Activated gamma-delta T cell (primary cell): ENCODE data around the gene ADAM30.

Experiments used
- DNase-seq: peaks from one replicate; lab custom pipeline; 2025; lab: John Stamatoyannopoulos, UW

Gene ADAM30

DNA sequence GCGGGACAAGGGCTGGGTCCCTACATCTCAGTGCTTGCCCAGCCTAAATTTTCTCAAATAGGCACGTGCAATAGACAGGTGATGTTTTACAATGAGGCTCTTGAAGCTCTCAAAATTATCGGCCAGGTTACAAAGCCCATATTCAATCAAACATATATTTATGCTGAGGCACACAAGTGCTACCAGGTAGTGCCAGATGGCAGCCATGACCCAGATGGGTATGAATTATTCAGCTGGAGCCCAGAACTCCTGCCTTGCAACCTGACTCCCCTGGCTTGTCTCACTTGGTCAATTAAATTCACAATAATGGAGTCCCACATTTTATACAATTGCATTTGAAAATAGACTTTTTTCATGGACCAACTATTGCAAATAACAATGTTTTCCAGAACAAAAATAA lies 12.3 kb upstream of the ADAM30 start:
- no peak for DNase-seq

DNA sequence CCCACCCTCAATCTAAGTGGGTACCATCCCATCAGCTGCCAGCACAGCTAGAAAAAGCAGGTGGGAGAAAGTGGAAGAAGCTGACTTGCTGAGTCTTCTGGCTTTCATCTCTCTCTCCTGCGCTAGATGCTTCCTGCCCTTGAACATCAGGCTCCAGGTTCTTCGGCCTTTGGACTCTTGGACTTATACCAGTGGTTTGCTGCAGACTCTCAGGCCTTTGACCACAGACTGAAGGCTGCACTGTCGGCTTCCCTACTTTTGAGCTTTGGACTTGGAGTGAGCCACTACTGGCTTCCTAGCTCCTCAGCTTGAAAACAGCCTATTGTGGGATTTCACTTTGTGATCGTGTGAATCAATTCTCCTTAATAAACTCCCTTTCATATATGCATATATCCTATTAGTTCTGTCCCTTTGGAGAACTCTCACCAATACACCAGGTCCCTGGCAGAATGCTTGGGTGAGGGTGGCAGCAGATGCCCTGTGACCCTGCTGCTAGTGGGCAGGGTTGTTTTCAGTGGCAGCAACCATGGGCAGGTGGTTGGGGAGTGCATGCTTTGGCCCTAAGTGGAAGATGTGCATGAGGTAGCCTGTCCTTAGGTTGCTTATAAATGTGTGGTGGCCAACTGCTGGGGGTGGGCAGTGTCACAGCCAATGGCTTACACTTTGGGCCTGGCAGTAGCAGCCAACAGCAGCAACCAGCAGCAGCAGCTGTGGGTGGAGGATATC lies 10.8 kb upstream of the ADAM30 start:
- no peak for DNase-seq

DNA sequence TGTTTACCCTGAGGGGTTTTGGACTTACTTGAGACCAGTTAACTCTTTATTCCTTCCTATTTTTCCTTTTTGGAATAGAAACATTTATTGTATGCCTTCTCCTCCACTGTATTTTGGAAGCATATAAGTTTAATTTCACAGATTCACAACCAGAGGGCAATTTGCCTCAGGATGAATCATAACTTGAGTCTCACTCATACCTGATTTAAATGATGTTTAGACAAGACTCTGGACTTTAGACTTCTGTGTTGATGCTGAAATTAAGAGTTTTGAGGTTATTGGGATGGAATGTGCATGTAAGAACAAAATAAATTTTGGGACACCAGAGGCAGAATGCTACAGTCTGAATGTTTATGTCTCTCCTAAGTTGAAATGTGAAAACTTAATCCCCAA lies 7.1 kb upstream of the ADAM30 start:
- no peak for DNase-seq

DNA sequence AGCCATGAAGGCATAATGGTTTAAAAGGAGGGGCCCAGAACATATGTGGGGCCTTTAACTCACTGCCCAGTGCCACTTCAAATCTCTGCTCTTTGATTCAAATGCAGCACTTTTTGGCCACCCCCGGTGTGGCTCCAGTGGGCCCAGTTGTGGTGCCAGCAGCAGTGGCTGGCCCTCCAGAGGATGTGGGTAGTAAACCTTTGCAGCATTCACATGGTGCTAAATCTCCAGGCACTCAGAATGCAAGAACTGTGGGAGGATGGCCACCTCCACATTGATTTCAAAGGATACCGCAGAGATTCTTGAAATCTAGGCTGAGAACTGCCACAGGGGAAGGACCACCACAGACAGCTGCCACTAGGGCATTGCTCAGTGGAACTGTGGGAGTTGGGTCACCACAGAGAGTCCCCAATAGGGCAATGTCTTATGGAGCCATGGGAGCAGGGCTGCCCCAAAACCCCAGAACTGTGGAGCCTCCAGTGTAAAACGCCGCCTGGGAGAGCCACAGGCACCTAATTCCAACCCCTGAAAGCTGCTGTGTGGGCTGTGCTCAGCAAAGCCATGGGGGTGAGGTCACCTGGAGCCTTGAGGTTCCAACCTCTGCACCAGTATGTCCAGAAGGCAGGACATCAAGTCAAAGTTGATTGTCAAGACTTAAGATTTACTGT lies 6.6 kb upstream of the ADAM30 start:
- no peak for DNase-seq

DNA sequence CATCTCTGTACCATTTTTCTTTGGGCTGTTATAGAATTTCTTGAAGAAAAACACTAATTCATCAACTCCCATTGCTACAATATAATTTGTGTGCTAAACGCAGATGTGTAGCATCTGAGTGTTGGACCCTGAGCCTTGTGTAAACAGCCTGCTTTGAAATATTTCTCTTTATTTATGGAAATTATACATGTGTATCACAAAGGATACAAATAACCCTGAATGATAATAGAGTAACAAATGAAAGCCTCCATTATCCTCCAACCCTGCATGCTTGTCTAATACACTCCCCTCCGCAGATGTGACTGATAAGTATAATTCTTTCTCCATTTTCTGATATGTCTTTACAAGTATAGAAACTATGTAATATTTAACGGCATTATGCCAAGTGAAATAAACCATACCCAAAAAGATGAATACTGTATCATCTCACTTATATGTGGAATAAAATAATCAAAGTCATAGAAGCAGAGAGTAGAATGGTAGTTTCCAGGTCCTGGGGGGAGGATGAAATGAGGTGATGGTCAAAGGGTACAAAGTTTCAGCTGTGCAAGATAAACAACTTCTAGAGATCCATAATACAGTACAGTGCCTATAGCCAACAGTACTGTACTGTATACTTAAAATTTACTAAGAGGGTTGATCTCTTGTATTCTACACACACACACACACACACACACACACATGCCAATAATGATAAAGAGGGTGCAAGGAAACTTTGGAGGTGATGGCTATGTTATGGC lies 2.8 kb upstream of the ADAM30 start:
- DNase-seq: no peak

DNA sequence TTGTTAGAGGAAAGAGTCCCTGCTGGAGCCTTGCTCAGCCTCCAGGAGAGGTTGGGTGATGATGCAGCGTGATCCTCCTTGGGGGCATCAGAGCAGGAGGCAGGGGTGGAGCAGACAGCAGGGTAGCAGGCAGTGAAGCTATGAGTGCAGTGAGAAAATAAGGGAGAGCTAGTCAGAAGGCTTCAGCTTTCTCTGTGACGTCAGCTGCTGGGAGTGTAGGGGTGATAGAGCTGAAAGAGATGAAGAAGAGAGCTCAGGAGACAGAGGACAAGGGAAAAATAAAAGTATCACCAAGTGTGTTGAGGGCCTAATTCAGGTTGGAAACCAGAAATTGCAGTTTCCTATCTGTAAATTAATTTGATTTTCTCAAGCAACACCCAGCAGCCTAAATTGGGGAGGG lies 2.2 kb upstream of the ADAM30 start:
- no peak for DNase-seq

DNA sequence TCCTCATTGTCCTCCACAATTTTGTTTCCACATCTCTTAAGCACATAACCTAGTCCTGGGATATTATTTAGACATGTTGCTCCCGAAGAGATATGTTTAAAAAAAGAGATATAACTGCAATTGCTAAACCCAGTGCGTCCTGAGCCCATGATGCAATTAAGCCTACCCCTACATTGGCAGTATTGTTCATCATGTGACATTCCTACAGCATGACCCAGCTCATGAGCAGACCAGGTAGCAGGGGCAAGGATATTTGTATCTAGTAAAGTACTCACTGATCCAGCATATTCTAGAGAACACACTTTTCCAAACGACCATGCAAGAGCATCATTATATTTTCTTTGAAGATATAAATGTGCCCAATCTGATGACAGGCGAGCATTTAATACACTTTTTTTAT lies 1.2 kb downstream of the ADAM30 start:
- no peak for DNase-seq

DNA sequence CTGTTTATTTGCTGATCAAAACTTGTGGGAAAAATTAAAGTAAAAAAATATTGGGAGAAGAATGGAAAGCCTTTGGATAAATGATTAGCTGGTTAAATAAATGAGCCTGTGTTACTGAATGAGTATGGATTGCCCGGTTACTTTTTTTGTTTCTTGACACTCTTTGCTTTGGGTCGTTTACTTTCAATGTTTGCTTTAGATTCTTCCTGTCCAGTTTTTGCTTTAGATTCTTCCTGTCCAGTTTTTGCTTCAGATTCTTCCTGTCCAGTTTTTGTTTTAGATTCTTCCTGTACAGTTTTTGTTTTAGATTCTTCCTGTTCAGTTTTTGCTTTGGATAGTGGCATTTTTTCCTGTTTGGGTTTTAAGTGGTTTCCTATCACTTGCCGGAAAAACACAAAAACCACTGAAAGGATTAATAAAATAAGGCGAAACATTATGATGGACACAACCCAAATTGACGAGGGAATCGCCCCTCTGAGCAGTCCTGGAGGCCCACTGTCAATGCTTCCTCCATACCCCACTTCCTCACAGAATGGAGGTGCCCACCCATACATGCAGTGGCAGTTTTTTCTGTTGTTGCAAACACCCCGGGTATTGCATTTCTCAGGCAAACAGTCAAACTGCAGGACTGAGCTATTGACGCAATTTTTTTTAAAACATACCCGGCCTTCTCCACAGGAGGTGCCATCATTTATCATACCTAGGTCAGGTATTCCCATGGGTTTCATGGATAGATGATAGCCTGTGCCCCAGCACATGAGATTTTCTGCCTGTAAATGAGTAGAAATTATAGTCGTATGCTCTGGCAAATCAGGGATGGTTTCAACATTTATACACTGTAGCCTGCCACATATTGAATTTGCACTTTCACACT lies 2.3 kb downstream of the ADAM30 start:
- no peak for DNase-seq

DNA sequence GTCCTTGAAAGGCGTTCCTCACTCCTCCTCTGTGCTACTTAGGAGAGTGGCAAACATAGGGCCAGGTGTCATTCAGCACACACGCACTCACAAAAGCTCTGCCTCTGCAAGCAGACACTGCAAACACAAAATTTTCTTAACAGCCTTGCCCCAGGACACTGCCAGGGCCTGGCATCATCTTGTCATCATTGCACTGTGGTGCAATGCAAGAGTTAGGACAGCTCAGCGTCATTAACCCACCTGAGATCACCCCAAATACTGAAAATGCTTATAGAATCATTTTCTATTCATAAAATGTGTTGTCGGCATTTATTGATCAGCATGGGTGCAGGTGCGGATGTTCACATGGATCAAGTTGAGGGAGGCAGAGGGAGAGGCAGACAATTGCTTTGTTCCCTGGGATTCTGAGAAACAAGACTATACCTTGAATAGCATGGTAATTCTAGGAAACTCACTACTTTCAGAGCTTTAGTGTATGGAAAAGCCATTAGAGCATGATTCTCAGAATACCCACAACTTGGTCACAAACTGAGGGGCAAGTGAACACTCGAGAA lies 3.0 kb downstream of the ADAM30 start:
- no peak for DNase-seq

DNA sequence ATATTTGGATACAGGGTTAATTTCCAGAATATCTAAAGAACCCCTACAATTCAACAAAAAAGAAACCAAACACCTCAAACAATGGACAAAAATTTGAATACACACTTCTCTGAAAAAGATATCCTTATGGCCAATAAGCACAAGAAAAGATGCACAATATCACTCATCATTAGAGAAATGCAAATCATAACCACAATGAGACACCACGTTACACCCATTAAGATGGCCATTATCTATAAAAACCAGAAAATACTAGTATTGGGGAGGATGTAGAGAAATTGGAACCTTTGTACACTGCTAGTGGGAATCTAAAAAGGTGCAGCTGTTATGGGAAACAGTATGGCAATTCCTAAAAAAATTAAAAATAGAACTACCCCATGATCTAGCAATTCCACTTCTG lies 4.9 kb downstream of the ADAM30 start:
- no peak for DNase-seq

DNA sequence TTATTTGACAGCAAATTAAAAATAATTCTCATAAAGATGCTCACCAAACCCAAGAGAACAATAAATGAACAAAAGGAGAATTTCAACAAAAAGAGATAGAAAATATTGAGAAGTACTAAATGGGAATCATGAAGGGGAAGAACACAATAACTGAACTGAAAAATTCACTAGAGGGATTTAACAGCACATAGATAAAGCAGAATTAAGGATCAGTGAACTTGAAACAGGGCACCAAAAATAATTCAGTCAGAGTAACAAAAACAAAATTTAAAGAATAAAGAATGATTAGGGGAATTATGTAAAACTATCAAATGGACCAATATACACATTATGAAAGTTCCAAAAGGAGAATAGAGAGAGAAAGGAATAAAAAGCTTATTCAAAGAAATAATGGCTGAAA lies 7.8 kb downstream of the ADAM30 start:
- DNase-seq: no peak

DNA sequence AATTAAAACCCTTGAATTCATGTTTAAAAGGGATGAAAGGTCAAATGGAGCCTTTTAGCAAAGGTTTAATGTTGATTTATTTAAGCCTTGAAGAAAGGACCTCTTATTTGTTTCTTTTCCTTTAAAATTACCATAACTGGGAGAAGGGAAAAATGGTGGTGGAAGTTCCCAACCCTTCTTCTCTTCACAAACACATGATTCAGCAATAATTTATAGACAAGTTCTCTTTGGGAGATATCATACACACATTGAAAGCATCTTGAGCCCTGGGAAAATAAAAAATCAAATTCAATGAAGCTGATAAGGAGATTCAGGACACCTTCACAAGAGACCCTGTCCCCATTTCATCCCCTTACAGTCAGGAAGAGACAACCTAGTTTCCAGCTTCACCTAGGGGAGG lies 8.9 kb downstream of the ADAM30 start:
- DNase-seq: no peak

DNA sequence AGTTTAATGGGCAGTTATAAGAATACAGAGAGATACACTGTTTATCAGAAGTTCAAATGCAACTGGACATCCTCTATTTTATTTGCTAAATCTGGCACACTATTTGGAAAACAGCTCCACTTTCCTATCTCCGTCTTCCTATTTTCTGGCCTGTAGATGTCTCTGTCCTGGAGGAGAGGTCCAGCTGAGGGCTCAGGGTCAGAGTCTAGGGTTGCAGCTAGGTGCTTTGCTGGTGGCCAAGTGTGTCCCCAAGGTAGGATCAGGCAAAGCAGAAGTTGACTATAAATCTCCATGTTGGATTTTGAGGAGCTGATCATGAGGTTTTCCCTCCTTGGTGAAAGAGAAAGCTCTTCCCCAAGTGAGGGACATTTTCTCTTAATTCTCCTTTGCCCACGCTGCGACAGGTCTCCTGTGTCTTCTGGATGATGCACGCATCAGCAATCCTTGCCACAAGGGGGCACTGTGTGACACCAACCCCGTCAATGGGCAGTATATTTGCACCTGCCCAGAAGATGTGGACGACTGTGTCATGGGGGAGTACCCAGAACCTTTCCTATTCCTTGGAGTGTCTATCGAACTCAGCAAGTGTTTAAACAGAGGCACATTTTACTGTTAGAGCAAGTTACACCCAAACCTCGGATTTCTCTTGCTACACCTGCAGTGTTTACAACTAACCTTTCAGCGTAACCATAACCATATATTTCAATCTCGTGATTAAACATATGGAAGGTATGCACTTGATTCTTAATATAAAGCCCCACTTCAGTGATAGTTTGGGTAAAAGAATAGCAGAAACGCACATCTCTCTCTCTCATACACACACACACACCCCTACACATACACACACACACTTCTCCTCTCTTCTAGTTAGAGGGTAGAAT lies 10.2 kb downstream of the ADAM30 start:
- DNase-seq: no peak

DNA sequence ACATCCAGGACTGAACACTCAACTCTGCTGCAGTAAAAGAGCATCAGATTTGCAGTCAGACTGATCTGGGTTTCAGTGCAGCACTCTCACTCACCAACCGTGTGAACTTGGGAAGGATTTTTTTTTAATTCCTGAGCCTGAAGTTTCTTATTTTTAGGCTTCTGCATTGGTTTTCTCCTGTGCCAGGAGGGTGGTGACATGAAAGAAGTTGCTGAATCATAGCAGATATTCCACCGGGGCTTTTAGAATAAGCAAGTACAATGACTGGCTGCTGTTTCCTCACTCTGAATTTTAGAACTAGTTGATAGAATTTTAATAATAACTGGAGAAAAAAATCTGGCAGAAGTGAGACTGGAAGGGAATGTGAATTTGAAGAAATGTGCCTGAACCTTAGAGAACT lies 11.6 kb downstream of the ADAM30 start:
- no peak for DNase-seq

DNA sequence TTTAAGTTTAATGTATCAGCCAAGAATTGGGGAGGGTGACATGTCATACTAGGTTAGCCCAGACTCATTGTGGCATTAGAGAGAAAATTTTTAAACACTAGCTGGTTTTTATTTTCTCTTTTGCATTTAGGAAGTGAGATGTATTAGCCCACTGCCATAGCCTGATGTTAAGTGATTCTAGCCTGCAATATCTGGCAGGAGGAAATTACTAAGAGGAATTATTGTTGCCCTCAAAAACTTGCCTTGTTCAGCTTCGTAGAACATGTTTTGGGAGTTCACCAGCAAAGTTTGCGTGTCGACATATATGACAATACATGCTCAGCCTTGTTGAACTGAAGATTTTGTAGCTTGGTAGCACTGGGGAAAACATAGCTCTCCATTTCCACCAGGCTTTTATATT lies 12.5 kb downstream of the ADAM30 start:
- DNase-seq: no peak

DNA sequence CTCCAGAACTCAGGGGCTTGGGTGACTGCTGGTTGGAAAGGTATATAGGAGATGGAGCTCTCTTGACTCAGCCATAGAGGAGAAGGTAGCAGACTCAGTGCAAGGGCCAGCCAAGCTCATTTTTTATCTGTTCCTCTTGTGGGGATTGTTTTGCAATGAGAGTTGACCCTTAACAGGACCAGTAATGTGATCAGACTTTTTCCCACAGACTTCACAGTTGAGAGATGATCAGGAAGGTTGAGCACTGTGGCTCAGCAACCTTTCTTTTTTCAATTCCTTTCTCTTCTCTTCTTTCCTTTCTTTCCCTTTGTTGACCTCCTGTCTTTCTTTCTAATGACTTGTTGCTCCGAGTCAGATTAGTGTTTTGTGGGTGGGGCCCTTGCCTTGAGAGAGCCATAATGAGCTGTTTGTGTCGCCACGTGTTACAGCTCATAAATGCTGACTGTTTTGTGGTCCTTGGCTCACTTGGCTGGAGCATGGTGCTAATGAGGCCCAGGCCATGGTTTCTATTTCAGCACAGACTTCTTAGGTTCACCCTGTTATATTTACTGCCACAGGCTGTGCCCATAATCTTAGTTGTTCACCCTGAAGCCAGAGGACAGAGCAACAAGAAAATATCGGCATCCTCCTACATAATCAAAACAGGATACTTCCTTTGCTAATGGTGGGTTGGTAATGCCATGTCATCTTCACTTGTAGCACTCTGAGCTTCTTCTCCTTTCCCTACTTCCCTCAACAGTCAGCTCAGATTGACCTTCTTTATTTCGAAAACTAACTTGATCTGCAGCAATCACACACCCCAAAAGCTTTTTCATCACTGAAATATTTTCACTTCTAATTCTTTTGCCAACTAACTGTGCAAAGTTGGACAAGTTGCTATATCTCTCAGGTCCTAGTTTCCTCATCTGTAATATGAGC lies 13.9 kb downstream of the ADAM30 start:
- DNase-seq: no peak

DNA sequence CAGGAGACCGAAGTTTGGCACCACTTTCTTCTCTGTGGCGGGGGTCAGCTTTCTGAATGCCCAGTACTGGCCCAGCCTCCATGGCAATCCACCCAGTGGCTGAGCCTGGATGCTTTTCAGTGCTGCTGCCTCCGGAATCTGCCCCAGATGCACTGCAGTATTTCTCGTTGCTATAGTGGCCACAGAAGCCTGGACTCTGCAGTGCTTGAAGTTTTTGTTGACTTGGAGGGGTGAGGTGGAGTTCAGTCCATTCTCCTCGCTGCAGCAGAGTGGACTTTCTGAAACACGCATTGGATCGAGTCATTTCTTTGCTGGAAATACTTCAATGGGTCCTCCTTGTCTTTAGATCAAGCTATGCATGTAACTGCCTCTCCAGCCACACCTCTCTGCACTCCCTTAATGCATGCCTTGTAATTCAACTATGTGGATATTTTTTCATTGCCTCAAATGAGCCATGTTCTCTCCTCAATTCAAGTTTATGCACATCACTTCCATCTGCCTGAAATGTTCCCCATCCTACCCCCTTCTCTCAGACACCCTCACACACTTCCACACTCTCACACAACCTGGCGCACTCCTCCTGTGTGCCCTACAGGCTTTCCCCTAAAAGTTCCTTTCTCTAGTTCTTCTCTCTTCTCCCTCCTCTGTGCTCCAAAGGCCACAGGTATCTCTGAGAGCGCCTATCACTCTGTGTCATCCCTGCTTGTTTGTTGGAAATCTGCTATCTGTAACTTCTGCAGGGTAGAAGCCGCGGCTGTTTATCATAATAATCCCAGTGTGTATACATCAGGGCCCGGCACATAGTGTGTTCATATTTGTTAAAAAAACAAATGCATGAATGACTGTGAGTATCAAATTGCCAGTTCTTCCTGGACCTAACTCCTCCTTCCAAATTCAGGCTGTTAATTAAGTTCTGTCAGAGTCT lies 16.5 kb downstream of the ADAM30 start:
- DNase-seq: no peak

DNA sequence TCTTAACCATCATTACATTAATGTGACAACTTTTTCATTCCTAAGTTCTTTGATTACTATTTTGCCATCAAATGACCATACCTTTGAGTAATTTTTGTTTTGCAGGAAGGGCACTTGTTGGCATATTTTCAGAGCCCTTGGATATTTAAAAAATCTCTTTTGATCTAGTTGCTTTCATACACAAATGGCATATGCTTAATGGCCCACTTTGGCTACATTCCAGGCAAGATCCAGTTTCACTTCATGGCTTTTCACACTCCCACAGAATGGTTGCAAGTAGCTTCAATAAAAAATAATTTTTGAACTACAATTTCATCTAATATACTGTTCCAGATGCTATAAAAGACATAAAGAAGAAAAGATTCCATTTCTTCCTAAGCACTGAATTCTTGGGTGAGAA lies 18.1 kb downstream of the ADAM30 start:
- no peak for DNase-seq

DNA sequence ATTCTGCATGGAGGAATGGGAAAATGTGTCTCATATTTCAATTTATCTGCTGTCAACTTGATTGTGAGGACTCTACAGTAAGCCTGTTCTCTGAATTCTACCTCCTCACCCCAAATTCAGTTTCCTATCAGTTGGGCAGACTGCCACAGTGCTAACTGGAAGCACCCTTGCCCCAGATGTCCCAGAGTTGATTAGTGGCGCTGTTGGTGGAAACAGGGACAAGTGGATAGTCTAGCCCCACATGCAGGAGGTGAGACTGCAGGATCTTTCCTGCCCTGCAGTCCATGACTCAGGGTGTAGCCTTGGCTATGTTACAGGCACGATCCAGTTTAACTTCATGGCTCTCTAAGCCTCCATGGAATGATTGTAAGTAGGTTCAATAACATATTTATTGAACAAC lies 22.1 kb downstream of the ADAM30 start:
- DNase-seq: no peak
